ENCODE measurements around the gene SPOCD1. TPM values are rescaled to one million over a fixed set of nuclear protein-coding genes. Genes with fewer than 3 reads are reported as not detected.

The SPOCD1 gene
- total RNA-seq, 1 donor from 2014 or later: 0.56 TPM

DNA sequence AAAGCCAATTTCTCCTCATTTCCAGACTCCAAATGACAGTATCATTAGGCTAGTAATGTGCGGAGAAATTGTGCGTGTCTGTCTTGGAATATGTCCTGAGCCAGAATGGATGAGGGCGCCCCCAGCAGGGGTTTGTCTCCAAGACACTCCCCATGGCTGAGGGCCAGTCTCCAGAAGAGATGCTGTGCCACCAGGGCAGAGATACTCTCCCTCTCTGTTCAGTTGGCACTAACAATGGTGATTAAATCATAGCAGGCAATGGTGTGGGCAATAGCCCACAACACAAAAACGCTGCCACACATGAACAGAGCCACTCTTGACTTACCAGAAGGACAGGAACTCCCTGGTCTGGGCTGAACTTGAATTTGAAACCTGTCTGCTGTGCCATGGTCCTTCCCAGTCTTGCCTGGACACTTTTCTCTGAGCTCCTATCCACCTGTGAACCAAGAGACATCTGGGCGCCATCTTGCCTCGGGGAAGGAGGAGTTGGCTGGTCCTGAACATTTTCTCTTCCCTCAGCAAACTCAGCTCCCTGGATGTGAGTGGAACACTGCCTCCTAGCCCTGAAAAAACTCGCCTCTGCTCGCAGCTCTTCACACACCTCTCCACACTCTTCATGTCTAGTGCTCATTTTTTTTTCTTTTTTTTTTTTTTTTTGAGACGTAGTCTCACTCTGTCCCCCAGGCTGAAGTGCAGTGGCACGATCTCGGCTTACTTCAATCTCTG lies 36.9 kb downstream of the SPOCD1 start:
- Mint-ChIP-seq H3K27me3 (ENCODE audit: low read depth) (peaks cover 31% of the 10 kb centered on the region), H3K9me3 (no peaks in the 10 kb centered on the region), H3K27ac (ENCODE audit: unreplicated experiment) (no peak overlapping the region), H3K36me3 (ENCODE audit: low read depth) (no peaks in the 10 kb centered on the region), H3K4me3 (no peak overlapping the region), H3K4me1 (peaks cover 26% of the 10 kb centered on the region)
- TF ChIP-seq, protein P1, sequence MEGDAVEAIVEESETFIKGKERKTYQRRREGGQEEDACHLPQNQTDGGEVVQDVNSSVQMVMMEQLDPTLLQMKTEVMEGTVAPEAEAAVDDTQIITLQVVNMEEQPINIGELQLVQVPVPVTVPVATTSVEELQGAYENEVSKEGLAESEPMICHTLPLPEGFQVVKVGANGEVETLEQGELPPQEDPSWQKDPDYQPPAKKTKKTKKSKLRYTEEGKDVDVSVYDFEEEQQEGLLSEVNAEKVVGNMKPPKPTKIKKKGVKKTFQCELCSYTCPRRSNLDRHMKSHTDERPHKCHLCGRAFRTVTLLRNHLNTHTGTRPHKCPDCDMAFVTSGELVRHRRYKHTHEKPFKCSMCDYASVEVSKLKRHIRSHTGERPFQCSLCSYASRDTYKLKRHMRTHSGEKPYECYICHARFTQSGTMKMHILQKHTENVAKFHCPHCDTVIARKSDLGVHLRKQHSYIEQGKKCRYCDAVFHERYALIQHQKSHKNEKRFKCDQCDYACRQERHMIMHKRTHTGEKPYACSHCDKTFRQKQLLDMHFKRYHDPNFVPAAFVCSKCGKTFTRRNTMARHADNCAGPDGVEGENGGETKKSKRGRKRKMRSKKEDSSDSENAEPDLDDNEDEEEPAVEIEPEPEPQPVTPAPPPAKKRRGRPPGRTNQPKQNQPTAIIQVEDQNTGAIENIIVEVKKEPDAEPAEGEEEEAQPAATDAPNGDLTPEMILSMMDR (conservative IDR thresholded peaks at IDR 0.05): no peak
- DNase-seq (ENCODE audit: low read depth, low spot score): no peak

DNA sequence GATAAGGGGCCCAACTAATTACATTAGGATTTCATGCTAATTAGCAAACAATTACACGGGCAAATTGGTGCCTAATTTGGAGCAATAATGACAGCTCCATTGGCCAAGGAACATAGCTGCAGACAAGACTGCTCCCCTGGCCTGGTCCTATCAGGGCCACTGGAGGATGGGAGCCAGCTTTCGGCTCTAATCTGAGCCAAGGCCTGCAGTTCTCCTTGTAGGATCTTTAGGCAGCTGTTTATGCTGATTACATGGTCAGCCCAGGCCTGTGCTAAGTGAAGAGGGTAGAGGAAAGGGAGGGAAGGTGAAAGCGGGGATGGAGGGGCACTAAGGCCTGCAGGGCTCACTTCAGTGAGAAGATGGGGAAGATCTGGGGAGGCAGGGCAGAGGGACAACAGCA lies 39.3 kb downstream of the SPOCD1 start:
- no peak overlapping the region for H3K27ac Mint-ChIP-seq (ENCODE audit: unreplicated experiment)

GRCh38 chr1:31776032-31776431 lies 39.8 kb downstream of the SPOCD1 start:
- no peaks in the 10 kb centered on the region for H3K36me3 Mint-ChIP-seq (ENCODE audit: low read depth)

More for the DNA sequence above, 39.3 kb downstream of the SPOCD1 start:
- no peaks in the 10 kb centered on the region for H3K9me3 Mint-ChIP-seq
- H3K27me3 Mint-ChIP-seq (ENCODE audit: low read depth): peaks cover 54% of the 10 kb centered on the region
- DNase-seq (ENCODE audit: low read depth, low spot score): no peak
- peaks cover 17% of the 10 kb centered on the region for H3K4me1 Mint-ChIP-seq
- TF ChIP-seq, protein P1 (conservative IDR thresholded peaks at IDR 0.05): no peak
- H3K36me3 Mint-ChIP-seq (ENCODE audit: low read depth): no peaks in the 10 kb centered on the region
- H3K4me3 Mint-ChIP-seq: no peak overlapping the region

DNA sequence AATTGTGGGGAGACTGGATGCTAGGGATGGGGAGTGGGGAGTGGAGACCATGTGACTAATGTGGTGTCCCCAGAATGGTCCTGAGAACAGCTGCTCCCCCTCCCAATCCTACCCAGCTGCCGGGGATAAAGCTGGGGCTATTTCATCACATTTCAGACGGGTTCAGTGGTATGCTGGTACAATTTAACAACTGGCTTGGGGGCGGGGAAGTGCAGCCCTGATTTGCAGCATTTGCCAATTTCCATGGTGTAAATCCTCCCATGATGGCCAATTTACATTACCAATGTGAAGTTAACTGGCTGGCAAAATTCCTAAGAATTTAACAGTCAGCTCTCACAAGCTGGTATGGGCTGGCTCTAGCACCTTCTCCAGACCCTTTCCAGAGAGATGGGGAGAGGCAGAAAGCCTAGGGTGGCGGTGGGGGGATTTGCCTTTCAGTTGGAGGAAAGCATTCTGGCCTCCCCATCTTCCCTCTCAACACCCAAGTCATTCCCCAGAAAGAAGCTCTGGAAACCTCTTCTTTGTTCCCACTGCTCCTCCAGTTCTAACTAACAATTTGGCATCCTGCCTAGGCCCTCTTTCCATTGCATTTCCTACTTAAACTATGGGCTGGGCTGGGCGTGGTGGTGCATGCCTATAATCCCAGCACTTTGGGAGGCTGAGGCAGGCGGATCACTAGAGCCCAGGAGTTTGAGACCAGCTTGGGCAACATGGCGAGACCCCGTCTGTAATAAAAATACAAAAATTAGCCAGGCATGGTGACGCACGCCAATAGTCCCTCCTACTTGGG lies 40.4 kb downstream of the SPOCD1 start:
- peaks cover 65% of the 10 kb centered on the region for H3K27me3 Mint-ChIP-seq (ENCODE audit: low read depth)
- DNase-seq (ENCODE audit: low read depth, low spot score): no peak
- H3K4me1 Mint-ChIP-seq: peaks cover 8% of the 10 kb centered on the region
- H3K27ac Mint-ChIP-seq (ENCODE audit: unreplicated experiment): no peak overlapping the region
- TF ChIP-seq, protein P1 (conservative IDR thresholded peaks at IDR 0.05): no peak
- no peak overlapping the region for H3K4me3 Mint-ChIP-seq
- no peaks in the 10 kb centered on the region for H3K9me3 Mint-ChIP-seq
- no peaks in the 10 kb centered on the region for H3K36me3 Mint-ChIP-seq (ENCODE audit: low read depth)

More at GRCh38 chr1:31776032-31776431, 39.8 kb downstream of the SPOCD1 start:
- TF ChIP-seq, protein P1 (conservative IDR thresholded peaks at IDR 0.05): no peak
- Mint-ChIP-seq H3K4me1 (peaks cover 12% of the 10 kb centered on the region), H3K27me3 (ENCODE audit: low read depth) (peaks cover 59% of the 10 kb centered on the region), H3K9me3 (no peaks in the 10 kb centered on the region), H3K4me3 (no peak overlapping the region), H3K27ac (ENCODE audit: unreplicated experiment) (no peak overlapping the region)
- DNase-seq (ENCODE audit: low read depth, low spot score): no peak

DNA sequence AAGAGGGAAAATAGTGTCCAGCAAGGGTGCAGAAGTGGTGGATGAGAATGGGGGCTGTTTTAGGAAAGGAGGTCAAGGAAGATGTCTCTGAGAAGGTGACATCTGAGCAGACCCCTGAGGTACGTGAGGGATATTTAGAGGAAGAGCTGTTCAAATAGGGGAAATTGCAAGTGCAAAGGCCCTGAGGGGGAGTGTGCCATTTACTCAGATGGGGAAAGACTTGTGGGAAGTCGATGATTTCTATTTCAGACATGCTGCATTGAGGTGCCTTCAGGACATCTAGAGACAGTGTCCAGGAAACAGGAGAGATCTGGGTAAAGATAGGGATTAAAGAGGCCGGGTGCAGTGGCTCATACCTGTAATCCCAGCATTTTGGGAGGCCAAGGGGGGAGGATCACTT lies 41.3 kb downstream of the SPOCD1 start:
- H3K36me3 Mint-ChIP-seq (ENCODE audit: low read depth): no peaks in the 10 kb centered on the region
- peaks cover 72% of the 10 kb centered on the region for H3K27me3 Mint-ChIP-seq (ENCODE audit: low read depth)
- DNase-seq (ENCODE audit: low read depth, low spot score): no peak
- peaks cover 8% of the 10 kb centered on the region for H3K4me1 Mint-ChIP-seq
- H3K27ac Mint-ChIP-seq (ENCODE audit: unreplicated experiment): no peak overlapping the region
- H3K4me3 Mint-ChIP-seq: no peak overlapping the region
- no peaks in the 10 kb centered on the region for H3K9me3 Mint-ChIP-seq
- TF ChIP-seq, protein P1 (conservative IDR thresholded peaks at IDR 0.05): no peak

Measured in neural crest cell (in vitro differentiated cells).